ENCODE measurements around the gene MAMLD1. TPM values are rescaled to one million over a fixed set of nuclear protein-coding genes. Genes with fewer than 3 reads are reported as not detected.

Gene MAMLD1
- total and polyA plus RNA-seq, 2 of the 8 experiments (the other 6 are each of a cell fraction or from before 2014, with no cell fraction given) = 0.09 to 0.26 TPM

GRCh38 chrX:150372756-150373155, 9.6 kb downstream of the MAMLD1 start:
- POLR2A ChIA-PET (ENCODE audit: partially characterized antibody) = no interaction called here
- DNase-seq (ENCODE audit: low read depth in 1 of 2, low spot score in 2 of 2) = no peak
- TF ChIP-seq EZH2 (IDR thresholded peaks at IDR 0.05; ENCODE audit: low read depth, low read length, severe bottlenecking) = no peak

More at GRCh38 chrX:150372756-150373155, 9.6 kb downstream of the MAMLD1 start:
- Histone ChIP-seq H3K4me1 (replicated peaks in 1 of 4; ENCODE audit: control insufficient read depth in 3 of 4, insufficient read depth in 4 of 4, low read length in 3 of 4) (peaks cover 0 to 4% (median 0%) of the 10 kb centered on the region in 4 experiments; a peak in 2 of 7 replicates), H4K20me1 (replicated peaks in 1 of 2; ENCODE audit: control insufficient read depth in 1 of 2, insufficient read depth in 2 of 2, low read length in 2 of 2) (no peaks in the 10 kb centered on the region), H2BK120ac (replicated peaks; ENCODE audit: low read depth, low read length) (no peak overlapping the region), H2AK5ac (ENCODE audit: low read depth, low read length) (no peak overlapping the region), H3K18ac (ENCODE audit: extremely low read depth, low read length) (no peak overlapping the region), H3K14ac (ENCODE audit: insufficient read length) (no peak overlapping the region), H3K79me2 (ENCODE audit: control insufficient read depth in 1 of 2, insufficient read depth in 2 of 2, low read length in 2 of 2) (no peaks in the 10 kb centered on the region), H2BK12ac (ENCODE audit: low read depth, low read length) (no peak overlapping the region), H2BK5ac (ENCODE audit: low read depth, low read length) (no peak overlapping the region), H2BK15ac (ENCODE audit: low read length) (no peak overlapping the region), H3K4ac (replicated peaks; ENCODE audit: insufficient read length, low read depth, low read length) (no peak overlapping the region), H3K23ac (ENCODE audit: insufficient read length) (no peak overlapping the region), H2BK20ac (ENCODE audit: low read length) (no peak overlapping the region), H3K27ac (ENCODE audit: low read depth, low read length) (no peak overlapping the region), H2AFZ (ENCODE audit: low read length) (no peak overlapping the region), H4K5ac (ENCODE audit: insufficient read length, low read depth, low read length) (no peak overlapping the region), H3K23me2 (ENCODE audit: low read depth, low read length) (no peaks in the 10 kb centered on the region), H3K4me2 (ENCODE audit: insufficient read depth in 1 of 2, low read depth in 2 of 2, low read length in 2 of 2) (no peak overlapping the region), H3K9me3 (ENCODE audit: insufficient read depth in 2 of 2, low read depth in 1 of 2, low read length in 1 of 2) (no peaks in the 10 kb centered on the region), H4K8ac (ENCODE audit: extremely low read depth, insufficient read depth, low read length) (no peak overlapping the region), H3K79me1 (ENCODE audit: low read depth, low read length) (no peaks in the 10 kb centered on the region), H3K9ac (replicated peaks in 1 of 4; ENCODE audit: extremely low read depth in 1 of 4, low read depth in 3 of 4, low read length in 3 of 4) (no peak overlapping the region), H4K91ac (replicated peaks; ENCODE audit: insufficient read length, low read length) (no peak overlapping the region), H3K36me3 (ENCODE audit: control insufficient read depth in 2 of 4, insufficient read depth in 4 of 4, low read length in 3 of 4) (no peaks in the 10 kb centered on the region), H3K56ac (replicated peaks; ENCODE audit: insufficient read length, low read depth, low read length) (no peak overlapping the region), H3K4me3 (ENCODE audit: extremely low read depth in 1 of 4, insufficient read depth in 2 of 4, low read depth in 3 of 4, low read length in 4 of 4) (no peak overlapping the region), H3K27me3 (replicated peaks in 1 of 4; ENCODE audit: control insufficient read depth in 3 of 4, extremely low read depth in 1 of 4, insufficient read depth in 3 of 4, low read length in 3 of 4) (no peaks in the 10 kb centered on the region)
- no peak for FAIRE-seq
- 80% methylated on average over 6 of the region's 6 CpGs; no CpG with 5 or more reads in 1 of the 2 experiments for WGBS, 2 experiments (ENCODE audit: extremely low coverage in 1 of 2, insufficient coverage in 1 of 2, insufficient read length in 1 of 2, insufficient replicate concordance in 2 of 2, low coverage in 1 of 2, low lambda C conversion rate in 2 of 2, missing lambda C conversion rate in 1 of 2)
- CTCF ChIA-PET (ENCODE audit: partially characterized antibody) = interaction anchor here (0.6 kb wide), 2 partner anchors 137 to 149 kb away, joined by 3 to 4 read pairs; no protein-coding TSS in a partner anchor
